IMR-90 (cell line): Measurements from ENCODE around the gene PRXL2B. TPM values are rescaled to one million over a fixed set of nuclear protein-coding genes. Genes with fewer than 3 reads are reported as not detected.

Experiments
- ATAC-seq: fragments of 200-7000 bp; cut with Tn5 transposase; 2 replicates; pipeline ENCODE4 v1.9.1; 2020; ENCODE audit warnings: low read depth, mild to moderate bottlenecking, moderate library complexity
- BruUV-seq: library from RNA; stranded (reverse); fragments of 400-500 nt; replicated peaks from 2 replicates; lab custom pipeline; 2021; lab: Mats Ljungman, UMichigan
- CTCF ChIA-PET: fragments of 300-600 bp; formaldehyde crosslinking; extraction: SDS; loops from one replicate; lab custom pipeline; 2021; ENCODE audit warnings: antibody characterized with exemption; lab: Yijun Ruan, JAX
- POLR2A ChIA-PET: fragments of 300-600 bp; sonication (Branson Sonifier 250); formaldehyde crosslinking; loops from one replicate; lab custom pipeline; 2022; ENCODE audit warnings: antibody characterized with exemption; ENCODE audit not compliant: unreplicated experiment; lab: Charles Lee
- DNase-seq: peaks from one replicate; pipeline ENCODE4 v3.0.0; 2013
- H2AFZ ChIP-seq: replicated peaks from 2 replicates; pipeline ENCODE3; 2013; ENCODE audit warnings: low read length, mild to moderate bottlenecking; ENCODE audit not compliant: poor library complexity
- H2AK5ac ChIP-seq: 2 replicates; pipeline ENCODE4 v1.6.1; 2013; ENCODE audit warnings: low read depth, low read length, inconsistent platforms
- H2AK9ac ChIP-seq: replicated peaks from 2 replicates; pipeline ENCODE3; 2013; ENCODE audit warnings: mild to moderate bottlenecking, low read depth, low read length, moderate library complexity; ENCODE audit not compliant: poor library complexity
- H2BK120ac ChIP-seq: 2 replicates; pipeline ENCODE4 v1.6.1; 2013; ENCODE audit warnings: low read depth, low read length, inconsistent platforms
- H2BK15ac ChIP-seq: 3 replicates; pipeline ENCODE4 v1.6.1; 2013; ENCODE audit warnings: low read depth, low read length, inconsistent platforms
- H2BK20ac ChIP-seq: 2 replicates; pipeline ENCODE4 v1.6.1; 2013; ENCODE audit warnings: low read depth, mild to moderate bottlenecking, inconsistent platforms, low read length, moderate library complexity
- H2BK5ac ChIP-seq: 2 replicates; pipeline ENCODE4 v1.6.1; 2013; ENCODE audit warnings: mild to moderate bottlenecking, low read depth, low read length, inconsistent platforms; ENCODE audit not compliant: poor library complexity, severe bottlenecking
- H3K14ac ChIP-seq: replicated peaks from 2 replicates; pipeline ENCODE4 v1.6.1; 2013; ENCODE audit warnings: low read depth, low read length, inconsistent platforms
- H3K18ac ChIP-seq: 2 replicates; pipeline ENCODE4 v1.6.1; 2013; ENCODE audit warnings: low read depth, low read length, control low read depth
- H3K23ac ChIP-seq: 2 replicates; pipeline ENCODE4 v1.6.1; 2013; ENCODE audit warnings: low read depth, low read length, inconsistent platforms
- H3K27ac ChIP-seq: 2 replicates; pipeline ENCODE4 v1.5.1; 2013; ENCODE audit warnings: mild to moderate bottlenecking, control low read depth, low read length; ENCODE audit not compliant: insufficient read depth
- H3K27me3 ChIP-seq: 2 replicates; pipeline ENCODE4 v1.6.1; 2013; ENCODE audit warnings: low read length; ENCODE audit not compliant: control insufficient read depth, insufficient read depth
- H3K36me3 ChIP-seq: 2 replicates; pipeline ENCODE4 v1.6.1; 2013; ENCODE audit warnings: low read length, mixed read lengths; ENCODE audit not compliant: control insufficient read depth, insufficient read depth
- H3K4ac ChIP-seq: 2 replicates; pipeline ENCODE4 v1.6.1; 2013; ENCODE audit warnings: low read depth, low read length, inconsistent platforms
- H3K4me1 ChIP-seq: 2 replicates; pipeline ENCODE4 v1.6.1; 2013; ENCODE audit warnings: low read length, mixed read lengths; ENCODE audit not compliant: control insufficient read depth, insufficient read depth
- H3K4me2 ChIP-seq: 2 replicates; pipeline ENCODE4 v1.6.1; 2013; ENCODE audit warnings: low read depth, mild to moderate bottlenecking, control low read depth, low read length, moderate library complexity
- H3K4me3 ChIP-seq: 2 replicates; pipeline ENCODE4 v1.5.1; 2013; ENCODE audit warnings: low read depth, mild to moderate bottlenecking, control low read depth, low read length, moderate library complexity; ENCODE audit not compliant: insufficient read depth
- H3K56ac ChIP-seq: 2 replicates; pipeline ENCODE4 v1.6.1; 2013; ENCODE audit warnings: low read length, inconsistent platforms; ENCODE audit not compliant: insufficient read depth; ENCODE audit errors: extremely low read depth
- H3K79me1 ChIP-seq, 2 experiments: 2 replicates each; pipeline ENCODE4 v1.6.1; 2013; ENCODE audit warnings: low read length in 2 of 2, inconsistent platforms in 1 of 2, low read depth in 1 of 2
- H3K9ac ChIP-seq: 2 replicates; pipeline ENCODE4 v1.6.1; 2013; ENCODE audit warnings: low read depth, low read length, control low read depth
- H3K9me1 ChIP-seq: 2 replicates; pipeline ENCODE4 v1.6.1; 2013; ENCODE audit warnings: low read length, inconsistent platforms; ENCODE audit not compliant: insufficient read depth
- H3K9me3 ChIP-seq: 2 replicates; pipeline ENCODE4 v1.6.1; 2013; ENCODE audit warnings: low read length; ENCODE audit not compliant: control insufficient read depth, insufficient read depth
- H4K20me1 ChIP-seq: 2 replicates; pipeline ENCODE4 v1.6.1; 2013; ENCODE audit warnings: low read length, inconsistent platforms; ENCODE audit not compliant: insufficient read depth
- H4K5ac ChIP-seq: 2 replicates; pipeline ENCODE4 v1.6.1; 2013; ENCODE audit warnings: mild to moderate bottlenecking, low read depth, low read length, control low read depth
- H4K8ac ChIP-seq, 2 experiments: 2 replicates each; pipeline ENCODE4 v1.6.1; 2013; ENCODE audit warnings: low read depth in 2 of 2, low read length in 2 of 2, control low read depth in 1 of 2, inconsistent platforms in 1 of 2
- H4K91ac ChIP-seq: 2 replicates; pipeline ENCODE4 v1.6.1; 2013; ENCODE audit warnings: low read depth, low read length, inconsistent platforms; ENCODE audit not compliant: insufficient read depth
- BHLHE40 ChIP-seq: fragments of 150-350 bp; IDR thresholded peaks from 2 replicates; pipeline ENCODE4 v1.6.1; 2016; ENCODE audit warnings: mild to moderate bottlenecking, low read depth, low read length
- CEBPB ChIP-seq: IDR thresholded peaks from 2 replicates; pipeline ENCODE4 v1.6.1; 2012; ENCODE audit warnings: low read depth, low read length, improper control_type of control experiment
- CHD1 ChIP-seq: IDR thresholded peaks from 2 replicates; pipeline ENCODE4 v1.6.1; 2012; ENCODE audit warnings: low read depth, low read length, improper control_type of control experiment
- FOS ChIP-seq: fragments of 150-350 bp; IDR thresholded peaks from 2 replicates; pipeline ENCODE4 v1.6.1; 2016; ENCODE audit warnings: low read depth, low read length
- MAFK ChIP-seq: IDR thresholded peaks from 2 replicates; pipeline ENCODE4 v1.6.1; 2012; ENCODE audit warnings: low read depth, low read length, improper control_type of control experiment
- MAZ ChIP-seq: IDR thresholded peaks from 2 replicates; pipeline ENCODE4 v1.6.1; 2012; ENCODE audit warnings: low read depth, mild to moderate bottlenecking, low read length, improper control_type of control experiment, moderate library complexity, borderline replicate concordance
- MXI1 ChIP-seq: IDR thresholded peaks from 2 replicates; pipeline ENCODE4 v1.6.1; 2012; ENCODE audit warnings: low read depth, mild to moderate bottlenecking, low read length, moderate library complexity, borderline replicate concordance
- NFE2L2 ChIP-seq: fragments of 150-350 bp; IDR thresholded peaks from 2 replicates; pipeline ENCODE4 v1.6.1; 2016; ENCODE audit warnings: low read depth, mild to moderate bottlenecking, low read length
- POLR2A ChIP-seq: IDR thresholded peaks from 2 replicates; pipeline ENCODE4 v1.6.1; 2012; ENCODE audit warnings: mild to moderate bottlenecking, low read depth, low read length
- RAD21 ChIP-seq: IDR thresholded peaks from 2 replicates; pipeline ENCODE4 v1.6.1; 2012; ENCODE audit warnings: low read length, improper control_type of control experiment
- RCOR1 ChIP-seq: IDR thresholded peaks from 2 replicates; pipeline ENCODE4 v1.6.1; 2012; ENCODE audit warnings: mild to moderate bottlenecking, low read length, improper control_type of control experiment; ENCODE audit not compliant: insufficient replicate concordance
- RFX5 ChIP-seq: IDR thresholded peaks from 2 replicates; pipeline ENCODE4 v1.8.0; 2012; ENCODE audit warnings: low read depth, mild to moderate bottlenecking, low read length, moderate library complexity
- SMC3 ChIP-seq: fragments of 150-350 bp; IDR thresholded peaks from 2 replicates; pipeline ENCODE4 v1.6.1; 2016; ENCODE audit warnings: low read depth, mild to moderate bottlenecking, antibody characterized with exemption, low read length, moderate library complexity
- WGBS, 2 experiments: methylation state at CpG; one replicate each; pipeline versions ENCODE4 v1.1.5 to v1.1.7; 2013; ENCODE audit warnings: missing lambda C conversion rate in 2 of 2; ENCODE audit not compliant: insufficient read length in 1 of 2; ENCODE audit errors: extremely low coverage in 2 of 2; 5-methylcytosine and 5-hydroxymethylcytosine counted together
- dilution Hi-C: fragments of 300-500 bp; cut with HindIII; formaldehyde crosslinking; loops from one replicate; pipeline ENCODE4 v1.14.3; 2018; ENCODE audit warnings: low sequenced_read_pairs; ENCODE audit not compliant: unreplicated experiment
- in situ Hi-C: fragments of 300-500 bp; cut with MboI; formaldehyde crosslinking; loops from 3 replicates; pipeline ENCODE4 v1.14.3; 2019; ENCODE audit warnings: low sequenced_read_pairs, inconsistent platforms, mixed read lengths
- intact Hi-C: fragments of 100-400 bp; cut with micrococcal nuclease; formaldehyde crosslinking; loops from 2 replicates; pipeline ENCODE4 v1.10.0; 2022
- polyA plus RNA-seq, 3 experiments: library from polyadenylated mRNA; depleted of rRNA; stranded (reverse); fragments of >200 nt; gene quantifications; 2 replicates each; pipeline ENCODE4 v1.2.3, GENCODE V29; 2012; ENCODE audit warnings: low replicate concordance in 1 of 3
- total RNA-seq: library from RNA; depleted of rRNA; stranded (reverse); fragments of >200 nt; gene quantifications from 2 replicates; pipeline ENCODE4 v1.2.3, GENCODE V29; 2012
- TF ChIP-seq, protein P1 (sequence below): conservative IDR thresholded peaks from 2 replicates; pipeline ENCODE4 v1.5.1; 2012; ENCODE audit warnings: mild to moderate bottlenecking, low read depth, low read length, improper control_type of control experiment
- TF ChIP-seq, protein P2 (sequence below): fragments of 150-350 bp; IDR thresholded peaks from 2 replicates; pipeline ENCODE4 v1.6.1; 2017; ENCODE audit warnings: mild to moderate bottlenecking, antibody characterized with exemption, low read length, low read depth
- TF ChIP-seq, protein P3 (sequence below): fragments of 150-350 bp; IDR thresholded peaks from 2 replicates; pipeline ENCODE4 v1.6.1; 2016; ENCODE audit warnings: low read depth, mild to moderate bottlenecking, low read length, moderate library complexity, borderline replicate concordance

Gene PRXL2B
- total and polyA plus RNA-seq, 2 of the 4 experiments (the other 2 are of a cell fraction): 10.9 to 22.3 TPM

DNA sequence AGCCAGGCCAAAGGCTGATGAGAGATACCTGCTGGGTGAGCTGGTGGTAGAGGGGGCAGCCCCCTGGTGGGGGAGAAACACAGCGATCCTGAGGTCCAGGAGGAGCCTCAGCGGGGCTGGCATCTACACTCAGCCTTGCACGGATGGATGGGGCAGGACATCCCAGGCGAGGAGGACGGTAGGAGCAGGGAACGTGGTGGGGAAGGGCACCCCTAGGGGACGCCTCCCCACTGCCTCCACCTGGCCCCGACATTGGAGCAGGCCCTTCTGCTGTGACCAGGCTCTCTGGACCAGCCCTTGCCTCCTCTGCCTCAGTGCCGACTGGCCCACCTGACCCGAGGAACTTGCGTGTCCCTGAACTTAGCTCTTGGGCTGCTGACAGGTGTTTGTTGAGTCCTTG is 52.6 kb downstream of the PRXL2B start:
- no peak overlapping the region for H2AK5ac ChIP-seq
- H3K79me1 ChIP-seq: no peaks in the 10 kb centered on the region; a peak in 1 of 4 replicates
- BruUV-seq: no TSS peak
- no peaks in the 10 kb centered on the region for H3K9me1 ChIP-seq
- H2BK20ac ChIP-seq: no peak overlapping the region
- POLR2A ChIA-PET: no interaction called here
- dilution Hi-C loops: no loop called here
- H3K23ac ChIP-seq: no peak overlapping the region
- H4K20me1 ChIP-seq: no peaks in the 10 kb centered on the region
- H3K27me3 ChIP-seq: no peaks in the 10 kb centered on the region
- CTCF ChIA-PET: no interaction called here
- H3K56ac ChIP-seq: no peak overlapping the region
- WGBS, 2 experiments: 60% methylated on average over 1 of the region's 11 CpGs; no CpG with 5 or more reads in 1 of the 2 experiments
- no peak overlapping the region for H3K4ac ChIP-seq
- H4K91ac ChIP-seq: no peak overlapping the region
- no peak for TF ChIP-seq POLR2A
- TF ChIP-seq MAFK: no peak
- TF ChIP-seq RAD21: no peak
- TF ChIP-seq SMC3: no peak
- TF ChIP-seq FOS: no peak
- TF ChIP-seq, protein P1, sequence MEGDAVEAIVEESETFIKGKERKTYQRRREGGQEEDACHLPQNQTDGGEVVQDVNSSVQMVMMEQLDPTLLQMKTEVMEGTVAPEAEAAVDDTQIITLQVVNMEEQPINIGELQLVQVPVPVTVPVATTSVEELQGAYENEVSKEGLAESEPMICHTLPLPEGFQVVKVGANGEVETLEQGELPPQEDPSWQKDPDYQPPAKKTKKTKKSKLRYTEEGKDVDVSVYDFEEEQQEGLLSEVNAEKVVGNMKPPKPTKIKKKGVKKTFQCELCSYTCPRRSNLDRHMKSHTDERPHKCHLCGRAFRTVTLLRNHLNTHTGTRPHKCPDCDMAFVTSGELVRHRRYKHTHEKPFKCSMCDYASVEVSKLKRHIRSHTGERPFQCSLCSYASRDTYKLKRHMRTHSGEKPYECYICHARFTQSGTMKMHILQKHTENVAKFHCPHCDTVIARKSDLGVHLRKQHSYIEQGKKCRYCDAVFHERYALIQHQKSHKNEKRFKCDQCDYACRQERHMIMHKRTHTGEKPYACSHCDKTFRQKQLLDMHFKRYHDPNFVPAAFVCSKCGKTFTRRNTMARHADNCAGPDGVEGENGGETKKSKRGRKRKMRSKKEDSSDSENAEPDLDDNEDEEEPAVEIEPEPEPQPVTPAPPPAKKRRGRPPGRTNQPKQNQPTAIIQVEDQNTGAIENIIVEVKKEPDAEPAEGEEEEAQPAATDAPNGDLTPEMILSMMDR: no peak
- TF ChIP-seq MAZ: no peak
- no peak for TF ChIP-seq CEBPB
- TF ChIP-seq CHD1: no peak
- TF ChIP-seq, protein P2, sequence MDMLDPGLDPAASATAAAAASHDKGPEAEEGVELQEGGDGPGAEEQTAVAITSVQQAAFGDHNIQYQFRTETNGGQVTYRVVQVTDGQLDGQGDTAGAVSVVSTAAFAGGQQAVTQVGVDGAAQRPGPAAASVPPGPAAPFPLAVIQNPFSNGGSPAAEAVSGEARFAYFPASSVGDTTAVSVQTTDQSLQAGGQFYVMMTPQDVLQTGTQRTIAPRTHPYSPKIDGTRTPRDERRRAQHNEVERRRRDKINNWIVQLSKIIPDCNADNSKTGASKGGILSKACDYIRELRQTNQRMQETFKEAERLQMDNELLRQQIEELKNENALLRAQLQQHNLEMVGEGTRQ: no peak
- TF ChIP-seq RCOR1: no peak
- TF ChIP-seq BHLHE40: no peak
- no peak for TF ChIP-seq RFX5
- TF ChIP-seq, protein P3, sequence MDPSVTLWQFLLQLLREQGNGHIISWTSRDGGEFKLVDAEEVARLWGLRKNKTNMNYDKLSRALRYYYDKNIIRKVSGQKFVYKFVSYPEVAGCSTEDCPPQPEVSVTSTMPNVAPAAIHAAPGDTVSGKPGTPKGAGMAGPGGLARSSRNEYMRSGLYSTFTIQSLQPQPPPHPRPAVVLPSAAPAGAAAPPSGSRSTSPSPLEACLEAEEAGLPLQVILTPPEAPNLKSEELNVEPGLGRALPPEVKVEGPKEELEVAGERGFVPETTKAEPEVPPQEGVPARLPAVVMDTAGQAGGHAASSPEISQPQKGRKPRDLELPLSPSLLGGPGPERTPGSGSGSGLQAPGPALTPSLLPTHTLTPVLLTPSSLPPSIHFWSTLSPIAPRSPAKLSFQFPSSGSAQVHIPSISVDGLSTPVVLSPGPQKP: no peak
- TF ChIP-seq MXI1: no peak
- no peak for TF ChIP-seq NFE2L2
- H2AK9ac ChIP-seq: no peak overlapping the region
- no peak overlapping the region for H3K4me3 ChIP-seq
- H4K5ac ChIP-seq: no peak overlapping the region
- H3K9ac ChIP-seq: no peak overlapping the region
- intact Hi-C loops: no loop called here
- H2BK5ac ChIP-seq: no peak overlapping the region
- no peaks in the 10 kb centered on the region for H3K4me1 ChIP-seq
- no peak overlapping the region for H2BK120ac ChIP-seq
- no peak for DNase-seq
- in situ Hi-C loops: no loop called here
- no peaks in the 10 kb centered on the region for H3K36me3 ChIP-seq
- no peak overlapping the region for H3K4me2 ChIP-seq
- no peak overlapping the region for H3K27ac ChIP-seq
- ATAC-seq: no peak
- no peak overlapping the region for H3K18ac ChIP-seq
- H3K9me3 ChIP-seq: peaks cover 4% of the 10 kb centered on the region; the same call in 1 of the 2 replicates
- H2AFZ ChIP-seq: no peak overlapping the region
- H2BK15ac ChIP-seq: no peak overlapping the region
- no peak overlapping the region for H3K14ac ChIP-seq
- no peak overlapping the region for H4K8ac ChIP-seq
